ENCODE data around the gene EXOC3L4.

GRCh38 chr14:103090481-103091020 is 4.0 kb upstream of the EXOC3L4 start:
- TF ChIP-seq GATA2 (IDR thresholded peaks at IDR 0.05; ENCODE audit: low read depth, low read length) (no peak), GATA3 (IDR thresholded peaks at IDR 0.05; ENCODE audit: low read depth, low read length) (no peak)

Data from SH-SY5Y (cell line).